GM13977 (cell line): ENCODE results near the gene XCR1.

ENCODE experiments used
- DNase-seq: peaks from one replicate; pipeline ENCODE4 v3.0.0; 2012; ENCODE audit warnings: low spot score
- CTCF ChIP-seq: IDR thresholded peaks from 2 replicates; pipeline ENCODE4 v1.5.1; 2012; ENCODE audit warnings: mild to moderate bottlenecking, control low read depth; ENCODE audit not compliant: insufficient read depth; ENCODE audit errors: extremely low read depth, missing control alignments
- in situ Hi-C: fragments of 300-500 bp; cut with MboI; formaldehyde crosslinking; loops from one replicate; pipeline ENCODE4 v1.12.0; 2022; ENCODE audit warnings: low sequenced_read_pairs, low pct_unique_long_range_greater_than_20kb, mixed read lengths, inconsistent platforms; ENCODE audit not compliant: unreplicated experiment

Gene XCR1, protein sequence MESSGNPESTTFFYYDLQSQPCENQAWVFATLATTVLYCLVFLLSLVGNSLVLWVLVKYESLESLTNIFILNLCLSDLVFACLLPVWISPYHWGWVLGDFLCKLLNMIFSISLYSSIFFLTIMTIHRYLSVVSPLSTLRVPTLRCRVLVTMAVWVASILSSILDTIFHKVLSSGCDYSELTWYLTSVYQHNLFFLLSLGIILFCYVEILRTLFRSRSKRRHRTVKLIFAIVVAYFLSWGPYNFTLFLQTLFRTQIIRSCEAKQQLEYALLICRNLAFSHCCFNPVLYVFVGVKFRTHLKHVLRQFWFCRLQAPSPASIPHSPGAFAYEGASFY

DNA sequence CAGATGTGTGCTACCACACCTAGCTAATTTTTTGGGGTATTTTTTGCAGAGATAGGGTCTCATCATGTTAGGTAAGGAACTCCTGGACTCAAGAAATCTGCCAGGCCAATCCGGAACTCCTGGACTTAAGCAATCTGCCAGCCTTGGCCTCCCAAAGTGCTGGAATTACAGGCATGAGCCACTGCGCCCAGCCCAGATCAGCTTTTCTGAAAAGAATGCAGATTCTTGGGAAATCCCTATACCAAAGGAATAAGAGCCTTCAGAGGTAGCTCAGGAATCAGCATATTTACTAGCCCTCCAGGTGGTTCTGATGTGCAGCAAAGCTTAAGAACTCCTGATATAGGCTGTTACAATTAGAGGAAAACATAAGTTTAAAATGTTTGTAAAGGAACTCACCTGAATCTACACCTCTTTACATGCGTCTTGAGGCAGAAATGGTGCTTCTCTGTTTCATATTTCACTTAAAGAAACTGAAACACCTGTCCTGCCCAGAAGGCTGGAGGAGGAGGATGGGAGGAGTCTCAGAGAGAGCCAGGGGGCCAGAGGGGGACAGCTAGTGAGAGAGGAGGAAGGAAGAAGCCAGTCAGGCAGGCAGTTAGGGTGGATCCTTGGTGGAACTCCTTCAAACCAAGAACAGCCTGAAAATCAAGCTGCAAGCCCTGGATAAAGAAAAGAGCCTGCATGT lies at the start of gene XCR1:
Gene XCR1, minus strand, starts transcription at position 463 of the 685 bp plus-strand sequence. CDS start 5,536 bp downstream, outside the sequence.
- no peak for TF ChIP-seq CTCF
- in situ Hi-C loops, result no loop called here
- DNase-seq, result no peak

DNA sequence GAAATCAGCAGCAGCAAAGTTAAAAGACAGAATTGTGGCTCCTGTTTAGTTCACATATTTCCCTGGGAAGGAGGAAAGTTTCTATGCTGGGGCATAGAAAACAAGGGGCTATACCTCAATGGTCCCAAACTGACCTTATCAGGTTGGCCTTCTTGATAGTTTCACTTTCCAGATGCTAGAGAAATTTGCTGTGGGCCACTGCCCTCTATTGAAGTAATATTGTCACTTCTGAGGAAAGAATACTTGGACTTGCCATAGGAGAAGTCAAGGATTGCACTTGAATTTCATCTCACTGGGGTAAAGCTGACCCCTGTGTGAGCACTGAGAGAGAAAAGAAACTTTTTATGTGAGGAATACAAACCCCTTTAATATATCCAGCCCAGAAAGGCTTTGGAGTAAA lies 49.3 kb upstream of the XCR1 start:
- in situ Hi-C loops, result loop anchor here (5.0 to 10.0 kb wide), 2 partner anchors 134 to 322 kb away; partner anchors contain the start of gene CXCR6
- TF ChIP-seq CTCF, result peak; percentile 46
- no peak for DNase-seq

GRCh38 chr3:46075816-46076215 lies 48.5 kb upstream of the XCR1 start:
- no peak for TF ChIP-seq CTCF
- DNase-seq, result no peak
- in situ Hi-C loops, result loop anchor here (5.0 to 10.0 kb wide), 2 partner anchors 134 to 321 kb away; partner anchors contain the start of gene CXCR6

GRCh38 chr3:46071222-46071858 lies 44.1 kb upstream of the XCR1 start:
- TF ChIP-seq CTCF, result no peak
- in situ Hi-C loops, result loop anchor here (10.0 kb wide), 1 partner anchor 317 kb away; no protein-coding TSS in a partner anchor
- no peak for DNase-seq

- DNase-seq, result no peak
- in situ Hi-C loops, result loop anchor here (10.0 kb wide), 1 partner anchor 316 kb away; no protein-coding TSS in a partner anchor
- TF ChIP-seq CTCF, result no peak
Measured at GRCh38 chr3:46070595-46071093, 43.4 kb upstream of the XCR1 start.

DNA sequence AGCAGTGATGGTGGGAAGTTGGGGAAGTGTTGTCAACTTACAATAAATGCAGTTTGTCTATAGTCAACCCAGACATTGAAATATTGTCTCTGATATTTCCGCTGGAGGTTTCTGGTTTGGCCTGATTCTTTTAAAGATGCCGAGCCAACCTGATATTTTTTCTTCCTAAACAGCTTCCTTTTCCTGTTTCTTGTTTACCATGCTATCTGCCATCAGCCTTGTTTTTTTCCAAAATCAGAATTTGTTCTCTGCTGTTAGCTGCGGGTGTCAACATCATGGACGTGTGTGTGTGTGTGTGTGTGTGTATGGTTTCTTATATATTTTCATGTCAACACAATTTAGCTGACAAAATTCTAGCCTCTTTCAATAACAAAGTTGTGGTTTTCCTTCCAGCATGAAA lies 41.2 kb upstream of the XCR1 start:
- in situ Hi-C loops, result no loop called here
- TF ChIP-seq CTCF, result no peak
- DNase-seq, result no peak
